Natural killer cell (primary cell): ENCODE data around the gene ATF6B. TPM values are rescaled to one million over a fixed set of nuclear protein-coding genes. Genes with fewer than 3 reads are reported as not detected.

Experiments
- ATAC-seq, 3 donors: fragments of 150-1000 bp in 2 of 3; fragments of 200-7000 bp in 1 of 3; cut with Tn5 transposase; 1 replicate in 1 of 3; 2 replicates in 2 of 3; pipeline ENCODE4 v1.10.0; 2021; ENCODE audit warnings: mild to moderate bottlenecking in 2 of 3, moderate library complexity in 2 of 3
- DNase-seq, 2 donors: peaks; one replicate each; pipeline versions ENCODE4 v3.0.0 to v3.0.0-alpha.2; 2013 to 2021; ENCODE audit warnings: mixed read lengths in 1 of 2
- H3K27ac ChIP-seq: one replicate; pipeline ENCODE4 v1.5.1; 2013; ENCODE audit warnings: mild to moderate bottlenecking, low read length
- H3K27me3 ChIP-seq: one replicate; pipeline ENCODE4 v1.6.1; 2013; ENCODE audit warnings: low read length; ENCODE audit not compliant: control insufficient read depth, insufficient read depth
- H3K36me3 ChIP-seq: one replicate; pipeline ENCODE4 v1.6.1; 2013; ENCODE audit warnings: low read length; ENCODE audit not compliant: control insufficient read depth, insufficient read depth
- H3K4me1 ChIP-seq: one replicate; pipeline ENCODE4 v1.6.1; 2013; ENCODE audit warnings: low read length; ENCODE audit not compliant: control insufficient read depth, insufficient read depth
- H3K4me3 ChIP-seq: one replicate; pipeline ENCODE4 v1.5.1; 2013; ENCODE audit warnings: low read length
- H3K9me3 ChIP-seq: one replicate; pipeline ENCODE4 v1.6.1; 2013; ENCODE audit warnings: low read length; ENCODE audit not compliant: control insufficient read depth, insufficient read depth
- H3K27ac Mint-ChIP-seq, 2 donors: one replicate each; pipeline ENCODE4 v1.8.0; 2022; ENCODE audit warnings: mild to moderate bottlenecking in 2 of 2, mixed read lengths in 2 of 2, moderate library complexity in 1 of 2
- H3K27me3 Mint-ChIP-seq, 2 donors: one replicate each; pipeline ENCODE4 v1.8.0; 2022; ENCODE audit warnings: low read depth in 2 of 2, mixed read lengths in 2 of 2
- H3K36me3 Mint-ChIP-seq: one replicate; pipeline ENCODE4 v1.8.0; 2022; ENCODE audit warnings: mixed read lengths
- H3K4me1 Mint-ChIP-seq, 2 donors: one replicate each; pipeline ENCODE4 v1.8.0; 2022; ENCODE audit warnings: mixed read lengths in 2 of 2
- H3K4me3 Mint-ChIP-seq: one replicate; pipeline ENCODE4 v1.8.0; 2022; ENCODE audit warnings: mild to moderate bottlenecking, moderate library complexity, mixed read lengths
- H3K9me3 Mint-ChIP-seq, 2 donors: one replicate each; pipeline ENCODE4 v1.8.0; 2022; ENCODE audit warnings: mixed read lengths in 2 of 2
- CTCF ChIP-seq: fragments of 200-600 bp; IDR thresholded peaks from one replicate; pipeline ENCODE4 v1.8.0; 2022; ENCODE audit warnings: antibody characterized with exemption
- WGBS: methylation state at CpG from one replicate; pipeline ENCODE4 v1.1.7; 2013; ENCODE audit warnings: missing lambda C conversion rate; ENCODE audit not compliant: insufficient coverage; 5-methylcytosine and 5-hydroxymethylcytosine counted together
- intact Hi-C: fragments of 100-400 bp; cut with micrococcal nuclease; formaldehyde crosslinking; loops from one replicate; pipeline ENCODE4 v1.14.2; 2022
- total RNA-seq, 4 donors: library from RNA; stranded (reverse); fragments of 120-200 nt in 1 of 4; gene quantifications; one replicate each; pipeline versions ENCODE4 v1.2.3 to v1.2.4, GENCODE V29; 2013 to 2022

Gene ATF6B
- total RNA-seq, 3 donors from 2014 or later (not counting 1 experiment from before 2014, with no cell fraction given) = 157 to 187 (median 178) TPM

- WGBS = 98% methylated on average over 6 of the region's 6 CpGs
- H3K36me3 Mint-ChIP-seq = no peaks in the 10 kb centered on the region
- TF ChIP-seq CTCF = no peak
- intact Hi-C loops = no loop called here
- no peaks in the 10 kb centered on the region for H3K9me3 Mint-ChIP-seq
- Histone ChIP-seq H3K27ac (no peak overlapping the region), H3K4me1 (no peaks in the 10 kb centered on the region), H3K9me3 (no peaks in the 10 kb centered on the region), H3K27me3 (no peaks in the 10 kb centered on the region), H3K4me3 (no peak overlapping the region), H3K36me3 (peaks cover 40% of the 10 kb centered on the region)
- H3K27ac Mint-ChIP-seq = no peak overlapping the region
- H3K4me3 Mint-ChIP-seq = no peak overlapping the region
- ATAC-seq (no peak), DNase-seq (no peak)
- no peaks in the 10 kb centered on the region for H3K27me3 Mint-ChIP-seq
- H3K4me1 Mint-ChIP-seq = peaks cover 0 to 24% of the 10 kb centered on the region in 2 donors
Observed at GRCh38 chr6:32115623-32116022, 12.4 kb downstream of the ATF6B start.

- Mint-ChIP-seq H3K4me1 (peaks cover 0 to 27% of the 10 kb centered on the region in 2 donors), H3K4me3 (no peak overlapping the region), H3K27ac (peak overlapping the region in 1 of 2 donors; percentile 48), H3K27me3 (no peaks in the 10 kb centered on the region), H3K9me3 (no peaks in the 10 kb centered on the region), H3K36me3 (no peaks in the 10 kb centered on the region)
- no peaks in the 10 kb centered on the region for H3K4me1 ChIP-seq
- DNase-seq (no peak), ATAC-seq (no peak)
- H3K36me3 ChIP-seq = peaks cover 37% of the 10 kb centered on the region
- intact Hi-C loops = no loop called here
- WGBS = 88% methylated on average over 8 of the region's 8 CpGs
- no peak overlapping the region for H3K27ac ChIP-seq
- no peak overlapping the region for H3K4me3 ChIP-seq
- TF ChIP-seq CTCF = no peak
- H3K27me3 ChIP-seq = no peaks in the 10 kb centered on the region
- no peaks in the 10 kb centered on the region for H3K9me3 ChIP-seq
Observed at GRCh38 chr6:32114796-32115195, 13.2 kb downstream of the ATF6B start.

GRCh38 chr6:32113386-32114352 lies 14.4 kb downstream of the ATF6B start:
- Mint-ChIP-seq H3K4me3 (no peak overlapping the region), H3K27me3 (peaks cover 4% of the 10 kb centered on the region in 2 donors), H3K4me1 (peaks cover 5 to 27% of the 10 kb centered on the region in 2 donors), H3K9me3 (no peaks in the 10 kb centered on the region), H3K27ac (peak overlapping the region; percentile 4 to 48), H3K36me3 (no peaks in the 10 kb centered on the region)
- ATAC-seq (no peak), DNase-seq (no peak)
- Histone ChIP-seq H3K4me1 (peaks cover 6% of the 10 kb centered on the region), H3K27me3 (peaks cover 4% of the 10 kb centered on the region), H3K27ac (no peak overlapping the region), H3K9me3 (no peaks in the 10 kb centered on the region), H3K36me3 (peaks cover 30% of the 10 kb centered on the region), H3K4me3 (no peak overlapping the region)
- TF ChIP-seq CTCF = no peak
- intact Hi-C loops = no loop called here
- WGBS = 95% methylated on average over 9 of the region's 9 CpGs
